ENCODE data around the gene ABCA4. TPM values are rescaled to one million over a fixed set of nuclear protein-coding genes. Genes with fewer than 3 reads are reported as not detected.

ABCA4 gene
- total RNA-seq, 1 experiment from 2014 or later, result 0.29 TPM

DNA sequence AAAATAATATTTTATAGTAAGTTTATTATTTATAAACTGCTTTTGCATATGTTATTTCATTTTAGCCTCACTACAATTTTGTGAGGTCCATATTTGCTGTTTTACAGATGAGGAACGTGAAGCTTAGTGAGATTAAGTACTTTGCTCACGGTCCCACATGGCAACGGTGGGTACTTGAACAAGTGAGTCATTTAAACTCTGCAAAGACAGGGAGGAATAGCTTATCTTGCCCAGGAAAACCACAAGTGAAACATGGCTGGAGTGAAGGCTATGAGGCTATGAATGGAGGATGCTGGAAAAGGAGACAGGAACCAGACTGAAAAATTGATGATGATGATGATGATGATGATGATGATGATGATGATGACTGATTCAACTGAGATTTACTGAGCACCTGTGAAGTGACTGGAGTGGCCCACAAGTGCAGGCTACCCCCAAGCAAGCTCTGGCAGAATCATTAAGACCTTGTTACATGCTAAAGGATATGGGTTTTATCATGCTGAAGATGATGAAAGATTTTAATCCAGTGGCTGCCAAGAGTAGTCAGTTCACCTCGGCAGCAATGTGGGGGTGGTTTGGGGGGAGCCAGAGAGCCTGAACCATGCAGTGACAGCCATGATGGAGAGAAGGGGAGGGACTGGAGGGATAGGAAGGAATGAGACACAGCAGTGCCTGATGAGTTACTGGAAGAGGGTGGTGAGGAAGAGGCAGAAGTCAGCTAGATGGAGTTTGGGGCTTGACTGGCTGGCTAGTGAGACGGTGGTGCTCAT lies 1.4 kb upstream of the ABCA4 start:
- POLR2A ChIA-PET (ENCODE audit: unreplicated experiment), result no interaction called here
- Histone ChIP-seq H3K27me3 (ENCODE audit: low read length) (no peaks in the 10 kb centered on the region), H2AFZ (ENCODE audit: low read length) (no peak overlapping the region), H3K9me3 (ENCODE audit: low read length) (no peaks in the 10 kb centered on the region), H3K4me1 (ENCODE audit: insufficient read depth, low read length) (no peaks in the 10 kb centered on the region), H3K36me3 (ENCODE audit: low read depth, low read length) (no peaks in the 10 kb centered on the region), H3K4me3 (ENCODE audit: low read length) (no peak overlapping the region), H3K79me2 (ENCODE audit: low read length) (no peaks in the 10 kb centered on the region), H3K9ac (ENCODE audit: low read length) (no peak overlapping the region), H3K27ac (ENCODE audit: low read length) (no peak overlapping the region), H3K9me2 (replicated peaks; ENCODE audit: low read length) (no peaks in the 10 kb centered on the region), H3F3A (ENCODE audit: low read length, unreplicated experiment) (no peaks in the 10 kb centered on the region), H3K4me2 (ENCODE audit: low read length) (no peak overlapping the region), H4K20me1 (ENCODE audit: low read length) (no peaks in the 10 kb centered on the region)
- no TSS peak for BruUV-seq (replicated peaks)
- CTCF ChIA-PET, result no interaction called here
- TF ChIP-seq, protein P1, sequence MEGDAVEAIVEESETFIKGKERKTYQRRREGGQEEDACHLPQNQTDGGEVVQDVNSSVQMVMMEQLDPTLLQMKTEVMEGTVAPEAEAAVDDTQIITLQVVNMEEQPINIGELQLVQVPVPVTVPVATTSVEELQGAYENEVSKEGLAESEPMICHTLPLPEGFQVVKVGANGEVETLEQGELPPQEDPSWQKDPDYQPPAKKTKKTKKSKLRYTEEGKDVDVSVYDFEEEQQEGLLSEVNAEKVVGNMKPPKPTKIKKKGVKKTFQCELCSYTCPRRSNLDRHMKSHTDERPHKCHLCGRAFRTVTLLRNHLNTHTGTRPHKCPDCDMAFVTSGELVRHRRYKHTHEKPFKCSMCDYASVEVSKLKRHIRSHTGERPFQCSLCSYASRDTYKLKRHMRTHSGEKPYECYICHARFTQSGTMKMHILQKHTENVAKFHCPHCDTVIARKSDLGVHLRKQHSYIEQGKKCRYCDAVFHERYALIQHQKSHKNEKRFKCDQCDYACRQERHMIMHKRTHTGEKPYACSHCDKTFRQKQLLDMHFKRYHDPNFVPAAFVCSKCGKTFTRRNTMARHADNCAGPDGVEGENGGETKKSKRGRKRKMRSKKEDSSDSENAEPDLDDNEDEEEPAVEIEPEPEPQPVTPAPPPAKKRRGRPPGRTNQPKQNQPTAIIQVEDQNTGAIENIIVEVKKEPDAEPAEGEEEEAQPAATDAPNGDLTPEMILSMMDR (conservative IDR thresholded peaks at IDR 0.05; ENCODE audit: low read depth, low read length), result no peak
- TF ChIP-seq EZH2phosphoT487 (IDR thresholded peaks at IDR 0.05; ENCODE audit: borderline replicate concordance, low read length) (no peak), EZH2 (IDR thresholded peaks at IDR 0.05; ENCODE audit: low read length, unreplicated experiment) (no peak)
- intact Hi-C loops (cut with micrococcal nuclease), result no loop called here
- DNase-seq (no peak), ATAC-seq (no peak)

DNA sequence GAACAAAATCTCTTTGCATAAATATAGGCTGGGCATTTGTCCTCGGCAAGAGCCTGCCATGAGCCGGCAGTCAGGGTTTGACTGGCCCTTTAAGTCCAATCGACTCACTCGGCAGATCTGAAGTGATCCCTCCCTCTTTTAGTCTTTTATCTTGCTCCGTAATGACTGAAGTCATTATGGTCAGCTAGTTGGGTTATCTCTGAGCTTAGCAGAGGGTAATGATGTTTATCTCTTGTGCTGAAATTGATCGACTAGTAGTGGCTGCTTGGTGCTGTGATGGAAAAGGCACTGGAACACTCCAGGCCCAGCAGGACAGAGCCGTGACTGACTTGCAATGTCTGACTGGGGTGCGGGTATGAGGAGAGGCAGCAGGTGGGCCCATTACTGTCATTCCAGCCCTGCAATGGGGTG lies 468 bp upstream of the ABCA4 start:
- Histone ChIP-seq H3K27me3 (ENCODE audit: low read length) (no peaks in the 10 kb centered on the region), H3F3A (ENCODE audit: low read length, unreplicated experiment) (no peaks in the 10 kb centered on the region), H3K9me2 (replicated peaks; ENCODE audit: low read length) (no peaks in the 10 kb centered on the region), H3K79me2 (ENCODE audit: low read length) (no peaks in the 10 kb centered on the region), H2AFZ (ENCODE audit: low read length) (no peak overlapping the region), H3K9me3 (ENCODE audit: low read length) (no peaks in the 10 kb centered on the region), H3K4me2 (ENCODE audit: low read length) (no peak overlapping the region), H3K4me3 (ENCODE audit: low read length) (no peak overlapping the region), H3K27ac (ENCODE audit: low read length) (no peak overlapping the region), H3K4me1 (ENCODE audit: insufficient read depth, low read length) (no peaks in the 10 kb centered on the region), H4K20me1 (ENCODE audit: low read length) (no peaks in the 10 kb centered on the region), H3K9ac (ENCODE audit: low read length) (no peak overlapping the region), H3K36me3 (ENCODE audit: low read depth, low read length) (no peaks in the 10 kb centered on the region)
- TF ChIP-seq EZH2 (IDR thresholded peaks at IDR 0.05; ENCODE audit: low read length, unreplicated experiment), result no peak
- TF ChIP-seq EZH2phosphoT487 (IDR thresholded peaks at IDR 0.05; ENCODE audit: borderline replicate concordance, low read length), result no peak
- TF ChIP-seq, protein P1 (conservative IDR thresholded peaks at IDR 0.05; ENCODE audit: low read depth, low read length), result no peak
- POLR2A ChIA-PET (ENCODE audit: unreplicated experiment), result no interaction called here
- BruUV-seq (replicated peaks), result no TSS peak
- ATAC-seq (no peak), DNase-seq (no peak)
- intact Hi-C loops (cut with micrococcal nuclease), result no loop called here
- CTCF ChIA-PET, result no interaction called here

GRCh38 chr1:94120570-94120901 lies 412 bp downstream of the ABCA4 start:
- no peak overlapping the region for H3K27ac ChIP-seq (ENCODE audit: low read length)
- H3K4me3 ChIP-seq (ENCODE audit: low read length), result no peak overlapping the region
- CTCF ChIA-PET, result no interaction called here
- H4K20me1 ChIP-seq (ENCODE audit: low read length), result no peaks in the 10 kb centered on the region
- intact Hi-C loops (cut with micrococcal nuclease), result no loop called here
- no peaks in the 10 kb centered on the region for H3F3A ChIP-seq (ENCODE audit: low read length, unreplicated experiment)
- no peaks in the 10 kb centered on the region for H3K36me3 ChIP-seq (ENCODE audit: low read depth, low read length)
- no peaks in the 10 kb centered on the region for H3K9me3 ChIP-seq (ENCODE audit: low read length)
- H3K79me2 ChIP-seq (ENCODE audit: low read length), result no peaks in the 10 kb centered on the region
- H3K9ac ChIP-seq (ENCODE audit: low read length), result no peak overlapping the region
- H3K9me2 ChIP-seq (replicated peaks; ENCODE audit: low read length), result no peaks in the 10 kb centered on the region
- DNase-seq (no peak), ATAC-seq (no peak)
- H2AFZ ChIP-seq (ENCODE audit: low read length), result no peak overlapping the region
- POLR2A ChIA-PET (ENCODE audit: unreplicated experiment), result no interaction called here
- no peaks in the 10 kb centered on the region for H3K27me3 ChIP-seq (ENCODE audit: low read length)
- TF ChIP-seq EZH2phosphoT487 (IDR thresholded peaks at IDR 0.05; ENCODE audit: borderline replicate concordance, low read length), result no peak
- TF ChIP-seq EZH2 (IDR thresholded peaks at IDR 0.05; ENCODE audit: low read length, unreplicated experiment), result no peak
- TF ChIP-seq, protein P1 (conservative IDR thresholded peaks at IDR 0.05; ENCODE audit: low read depth, low read length), result no peak
- no TSS peak for BruUV-seq (replicated peaks)
- no peak overlapping the region for H3K4me2 ChIP-seq (ENCODE audit: low read length)
- H3K4me1 ChIP-seq (ENCODE audit: insufficient read depth, low read length), result no peaks in the 10 kb centered on the region
